GM10266 (cell line): Measurements from ENCODE around the gene GDPGP1.

Experiments used
- DNase-seq: peaks from one replicate; pipeline ENCODE4 v3.0.0; 2012; ENCODE audit errors: extremely low spot score
- CTCF ChIP-seq: IDR thresholded peaks from 2 replicates; pipeline ENCODE4 v1.5.1; 2012; ENCODE audit warnings: mild to moderate bottlenecking, low read depth; ENCODE audit not compliant: control insufficient read depth, insufficient read depth; ENCODE audit errors: missing control alignments

Gene GDPGP1

GRCh38 chr15:90221246-90221900 is 12.6 kb upstream of the GDPGP1 start:
- peak; percentile 74 for TF ChIP-seq CTCF
- peak; percentile 73 for DNase-seq

DNA sequence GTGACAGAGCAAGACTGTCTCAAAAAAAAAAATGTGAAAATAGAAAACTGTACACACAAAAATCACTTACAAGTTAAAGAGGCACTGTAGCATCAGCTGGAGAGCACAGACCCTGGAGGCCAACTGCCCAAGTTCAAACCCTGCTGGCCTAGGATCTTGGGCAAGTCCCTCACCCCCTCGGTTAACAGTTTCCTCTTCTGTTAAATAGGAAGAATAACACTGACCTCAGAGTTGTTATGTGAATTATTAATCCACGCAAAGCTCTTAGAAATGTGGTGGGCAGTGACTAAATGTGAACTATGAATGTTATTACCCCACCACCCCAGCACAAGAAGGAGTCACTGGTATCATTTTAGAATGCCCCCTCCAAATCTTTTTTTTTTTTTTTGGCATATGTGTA is 11.5 kb upstream of the GDPGP1 start:
- DNase-seq: no peak
- no peak for TF ChIP-seq CTCF

GRCh38 chr15:90223441-90224165 is 10.4 kb upstream of the GDPGP1 start:
- TF ChIP-seq CTCF: no peak
- no peak for DNase-seq

GRCh38 chr15:90225047-90225446 is 9.0 kb upstream of the GDPGP1 start:
- no peak for DNase-seq

DNA sequence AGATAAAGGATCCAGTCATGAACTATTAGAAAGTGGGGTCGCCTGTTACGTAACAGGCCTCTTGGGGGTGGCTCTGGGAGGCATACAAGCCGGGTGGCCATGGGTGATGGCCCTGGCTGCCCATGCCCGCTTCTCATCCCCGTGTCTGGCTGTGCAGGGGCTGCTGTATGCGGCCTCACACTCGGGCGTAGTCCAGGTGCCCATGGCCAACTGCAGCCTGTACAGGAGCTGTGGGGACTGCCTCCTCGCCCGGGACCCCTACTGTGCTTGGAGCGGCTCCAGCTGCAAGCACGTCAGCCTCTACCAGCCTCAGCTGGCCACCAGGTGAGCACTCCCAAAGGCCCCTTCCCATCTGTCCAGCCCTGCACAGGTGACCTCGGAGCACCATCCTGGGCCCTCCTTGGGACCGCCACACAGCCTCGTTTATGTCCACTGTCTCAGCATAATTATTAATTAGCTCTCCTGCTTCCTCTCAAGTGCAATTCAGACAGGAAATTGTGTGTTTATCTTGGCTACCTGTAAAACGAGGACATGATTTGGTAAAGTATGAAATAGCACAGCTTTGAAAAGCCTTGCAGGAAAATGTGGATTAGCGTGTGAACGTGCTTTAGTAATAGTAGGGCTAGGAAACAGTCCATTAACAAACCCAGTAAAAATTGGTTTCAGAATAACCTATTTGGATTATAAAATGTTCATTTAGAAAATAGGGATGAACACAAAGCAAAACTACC is 8.3 kb upstream of the GDPGP1 start:
- no peak for DNase-seq
- no peak for TF ChIP-seq CTCF

More at GRCh38 chr15:90225047-90225446, 9.0 kb upstream of the GDPGP1 start:
- no peak for TF ChIP-seq CTCF

GRCh38 chr15:90227336-90227735 is 6.7 kb upstream of the GDPGP1 start:
- no peak for DNase-seq
- no peak for TF ChIP-seq CTCF
